Smooth muscle cell of the brain vasculature (primary cell): ENCODE results near the gene HHLA2.

Experiments used
- DNase-seq: peaks from one replicate; pipeline ENCODE4 v3.0.0-alpha.2; 2012; ENCODE audit warnings: low read depth, low spot score

The HHLA2 gene

GRCh38 chr3:108300103-108300849 lies 3.9 kb downstream of the HHLA2 start:
- no peak for DNase-seq

- no peak for DNase-seq
These were observed 5.5 kb downstream of the HHLA2 start for GRCh38 chr3:108301695-108302404.

GRCh38 chr3:108302570-108302969 lies 6.2 kb downstream of the HHLA2 start:
- DNase-seq, result no peak

GRCh38 chr3:108305484-108306172 lies 9.3 kb downstream of the HHLA2 start:
- DNase-seq, result no peak

GRCh38 chr3:108311797-108312196 lies 15.4 kb downstream of the HHLA2 start:
- DNase-seq, result no peak

GRCh38 chr3:108312656-108313055 lies 16.3 kb downstream of the HHLA2 start:
- no peak for DNase-seq

- no peak for DNase-seq
These were observed 19.5 kb downstream of the HHLA2 start for GRCh38 chr3:108315767-108316301.

- DNase-seq, result no peak
These were observed 23.2 kb downstream of the HHLA2 start for GRCh38 chr3:108319428-108320082.

GRCh38 chr3:108320746-108321350 lies 24.5 kb downstream of the HHLA2 start:
- no peak for DNase-seq

- DNase-seq, result no peak
These were observed 26.0 kb downstream of the HHLA2 start for GRCh38 chr3:108322352-108322751.

- DNase-seq, result no peak
These were observed 27.8 kb downstream of the HHLA2 start for GRCh38 chr3:108324177-108324576.

GRCh38 chr3:108327168-108327567 lies 30.8 kb downstream of the HHLA2 start:
- no peak for DNase-seq

GRCh38 chr3:108328821-108329486 lies 32.6 kb downstream of the HHLA2 start:
- DNase-seq, result no peak

GRCh38 chr3:108329508-108329907 lies 33.2 kb downstream of the HHLA2 start:
- DNase-seq, result no peak

- no peak for DNase-seq
These were observed 33.6 kb downstream of the HHLA2 start for GRCh38 chr3:108329947-108330346.

- no peak for DNase-seq
These were observed 35.4 kb downstream of the HHLA2 start for GRCh38 chr3:108331792-108332191.

GRCh38 chr3:108333961-108334360 lies 37.6 kb downstream of the HHLA2 start:
- DNase-seq, result no peak

- no peak for DNase-seq
These were observed 38.4 kb downstream of the HHLA2 start for GRCh38 chr3:108334701-108335100.

GRCh38 chr3:108338901-108339545 lies 42.7 kb downstream of the HHLA2 start:
- no peak for DNase-seq

- no peak for DNase-seq
These were observed 45.6 kb downstream of the HHLA2 start for GRCh38 chr3:108341911-108342310.
